DMS 273 (cell line): ENCODE data around the gene EBF3.
"Not testable (repeated sequence)": the region's sequence is repeated elsewhere in the genome, so short reads cannot be mapped to it uniquely, and the experiment has no call there.

Experiments
- DNase-seq: peaks from one replicate; lab custom pipeline; 2025; ENCODE audit not compliant: unreplicated experiment; lab: John Stamatoyannopoulos, UW

The EBF3 gene

DNA sequence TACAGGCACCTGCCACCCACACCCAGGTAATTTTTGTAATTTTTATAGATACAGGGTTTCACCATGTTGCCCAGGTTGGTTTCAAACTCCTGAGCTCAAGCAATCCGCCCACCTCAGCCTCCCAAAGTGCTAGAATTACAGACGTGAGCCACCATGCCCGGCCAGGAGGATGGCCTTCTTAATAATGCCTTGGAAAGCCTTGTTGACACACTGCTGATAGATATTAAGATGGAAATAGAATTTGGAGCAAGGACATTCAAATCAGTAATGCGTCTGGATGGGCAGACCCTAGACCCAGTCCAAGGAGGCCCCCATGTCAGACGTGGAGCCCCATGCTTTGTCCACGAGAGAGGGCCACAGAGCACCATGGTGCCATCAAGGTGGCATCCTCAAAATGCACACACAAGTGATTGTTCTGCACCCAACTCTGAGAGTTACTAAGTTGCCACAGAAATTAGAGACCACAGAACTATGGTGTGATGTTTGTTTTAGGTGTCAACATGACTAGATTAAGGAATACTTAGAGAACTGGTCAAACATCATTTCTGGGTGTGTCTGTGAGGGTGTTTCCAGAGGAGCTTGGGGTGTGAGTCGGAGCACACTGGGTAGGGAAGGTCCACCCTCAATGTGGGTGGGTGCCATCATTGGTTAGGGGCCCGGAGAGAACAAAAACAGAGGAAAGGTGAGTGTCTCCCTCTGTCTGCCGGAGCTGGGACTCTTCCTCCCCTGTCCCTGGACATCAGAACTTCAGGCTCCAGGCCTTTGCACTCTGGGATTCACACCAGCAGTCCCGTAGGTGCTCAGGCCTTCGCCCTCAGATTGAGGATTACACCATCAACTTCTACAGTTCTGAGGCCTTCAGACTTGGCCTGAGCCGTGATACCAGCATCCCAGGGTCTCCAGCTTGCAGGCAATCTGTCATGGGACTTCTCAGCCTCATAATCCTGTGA is 34.5 kb downstream of the EBF3 start:
- peak; percentile 7 for DNase-seq

DNA sequence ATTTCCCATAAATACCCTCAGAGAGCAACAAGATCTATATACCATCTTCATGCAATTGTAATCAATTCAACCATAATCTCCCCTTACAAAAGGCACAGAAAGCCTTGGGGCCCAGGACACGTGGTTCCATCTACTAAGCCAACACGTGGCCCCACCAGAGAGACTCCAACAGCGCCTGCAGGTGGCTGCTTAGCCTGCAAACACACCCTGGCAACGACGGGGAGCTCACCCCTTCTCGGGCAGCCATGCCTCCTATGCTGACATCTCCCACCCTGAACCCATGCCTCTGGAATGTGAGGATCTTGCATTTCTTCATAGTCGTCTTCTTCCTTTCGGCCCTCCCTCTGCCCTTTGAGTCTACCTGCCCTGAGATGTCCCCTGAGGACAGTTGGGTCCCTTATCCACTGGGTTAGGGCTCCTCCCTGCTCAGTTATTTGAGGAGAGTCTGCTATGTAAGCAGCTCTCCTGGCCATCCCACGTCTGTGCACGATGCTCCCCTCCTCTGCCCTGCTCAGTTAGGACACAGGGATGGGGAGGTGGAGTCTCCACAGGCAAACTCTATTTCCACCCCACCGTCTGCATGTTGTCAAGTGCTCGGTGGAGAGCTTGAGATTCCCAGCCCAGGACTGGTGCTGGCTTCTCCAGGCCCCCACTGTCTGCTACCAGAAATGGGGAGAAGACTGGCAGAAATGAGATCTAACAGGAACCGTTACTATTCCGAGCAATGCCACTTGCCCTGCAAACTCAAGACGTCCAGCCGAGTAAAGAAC is 36.5 kb downstream of the EBF3 start:
- no peak for DNase-seq

DNA sequence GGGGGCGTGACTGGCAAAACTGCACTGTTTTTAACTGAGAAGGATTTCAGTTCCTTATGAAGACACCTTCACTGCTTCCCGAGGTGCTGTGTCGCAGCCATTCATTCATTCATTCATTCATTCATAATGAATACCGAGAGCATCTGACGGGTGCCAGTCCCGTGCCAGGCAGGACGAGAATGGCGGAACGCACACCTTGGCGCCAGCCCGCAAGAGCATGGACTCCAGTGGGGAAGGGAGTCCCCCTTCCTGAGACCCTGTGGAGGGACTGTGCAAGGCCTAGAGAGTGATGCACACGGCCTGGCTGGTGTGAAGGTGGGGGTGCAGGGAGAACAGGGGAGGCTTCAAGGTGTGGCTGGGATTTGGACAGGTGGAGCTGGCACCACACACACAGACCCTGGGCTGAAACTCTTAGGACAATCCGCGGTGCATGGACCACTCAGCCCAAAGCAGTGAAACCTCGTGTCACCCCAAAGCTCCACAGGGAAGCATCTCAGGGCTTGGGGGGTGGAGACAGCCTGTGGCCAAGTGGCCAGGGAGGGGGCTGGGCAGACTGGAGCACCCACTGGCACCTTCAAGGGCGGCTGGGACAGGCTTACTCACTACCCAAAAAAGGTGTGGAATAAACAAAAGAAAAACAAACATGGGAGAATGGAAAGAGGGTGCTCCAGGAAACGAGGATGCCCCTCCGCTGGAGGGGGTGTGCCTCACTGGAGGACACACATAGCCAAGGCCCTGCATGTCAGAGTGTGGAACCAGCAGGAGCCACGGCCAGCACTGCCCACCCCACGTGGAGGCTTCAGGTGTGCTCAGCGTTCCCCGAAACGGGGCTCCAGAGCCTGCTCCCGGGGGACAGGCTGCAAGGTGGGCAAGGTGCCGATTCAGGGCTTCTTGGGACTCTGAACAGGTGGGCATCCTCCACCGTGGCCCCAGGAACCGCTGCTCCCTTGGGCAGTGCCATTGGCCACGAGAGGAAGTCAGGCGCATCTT is 37.7 kb downstream of the EBF3 start:
- DNase-seq = no peak

DNA sequence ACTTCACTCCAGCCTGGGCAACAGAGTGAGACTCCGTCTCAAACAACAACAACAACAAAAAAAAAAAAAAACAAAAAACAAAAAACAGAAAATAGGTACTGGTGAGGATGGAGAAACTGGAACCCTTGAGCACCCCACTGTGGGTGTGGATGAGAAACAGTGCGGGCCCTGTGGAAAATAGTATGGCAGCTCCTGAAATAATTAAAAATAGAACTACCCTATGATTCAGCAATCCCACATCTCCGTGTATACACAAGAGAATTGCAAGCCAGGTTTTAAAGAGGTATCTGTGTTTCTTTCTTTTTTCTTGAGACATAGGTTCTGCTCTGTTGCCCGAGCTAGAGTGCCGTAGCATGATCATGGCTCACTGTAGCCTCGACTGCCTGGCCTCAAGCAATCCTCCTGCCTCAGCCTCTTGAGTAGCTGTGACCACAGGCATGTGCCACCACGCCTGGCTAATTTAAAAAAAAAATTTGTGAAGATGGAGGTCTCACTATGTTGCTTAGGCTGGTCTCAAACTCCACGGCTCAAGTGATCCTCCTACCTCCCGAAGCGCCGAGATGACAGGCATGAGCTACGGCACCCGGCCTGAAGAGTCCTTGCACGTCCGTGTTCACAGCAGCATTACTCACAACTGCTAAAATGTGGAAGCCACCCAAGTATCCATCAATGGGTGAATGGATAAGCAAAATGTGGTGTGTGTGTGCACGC is 39.5 kb downstream of the EBF3 start:
- DNase-seq = no peak

DNA sequence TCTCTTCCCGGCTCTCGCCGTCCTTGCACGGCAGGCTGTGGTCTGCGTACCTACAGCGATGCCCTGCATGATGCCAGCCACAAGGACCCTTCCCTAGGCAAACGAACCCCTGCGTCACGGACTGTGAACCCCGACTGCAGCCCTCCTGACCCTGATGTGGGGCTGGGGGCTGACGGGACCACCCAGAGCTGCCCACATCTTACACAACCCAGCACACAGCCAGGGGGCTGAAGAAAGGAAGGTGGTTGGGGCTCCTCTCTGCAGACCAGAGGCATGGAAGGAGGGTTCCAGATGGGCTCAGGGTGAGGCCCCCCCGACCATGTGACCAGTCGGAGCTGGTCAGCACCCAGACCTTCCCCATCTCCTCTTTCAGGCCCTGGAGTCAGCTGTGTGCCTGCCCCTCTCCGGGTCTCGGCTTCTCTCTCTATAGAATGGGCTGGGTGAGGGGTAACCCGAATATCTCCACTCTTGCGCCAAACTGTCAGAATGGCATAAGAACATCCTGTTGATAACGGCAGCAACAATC is 41.4 kb downstream of the EBF3 start:
- no peak for DNase-seq

DNA sequence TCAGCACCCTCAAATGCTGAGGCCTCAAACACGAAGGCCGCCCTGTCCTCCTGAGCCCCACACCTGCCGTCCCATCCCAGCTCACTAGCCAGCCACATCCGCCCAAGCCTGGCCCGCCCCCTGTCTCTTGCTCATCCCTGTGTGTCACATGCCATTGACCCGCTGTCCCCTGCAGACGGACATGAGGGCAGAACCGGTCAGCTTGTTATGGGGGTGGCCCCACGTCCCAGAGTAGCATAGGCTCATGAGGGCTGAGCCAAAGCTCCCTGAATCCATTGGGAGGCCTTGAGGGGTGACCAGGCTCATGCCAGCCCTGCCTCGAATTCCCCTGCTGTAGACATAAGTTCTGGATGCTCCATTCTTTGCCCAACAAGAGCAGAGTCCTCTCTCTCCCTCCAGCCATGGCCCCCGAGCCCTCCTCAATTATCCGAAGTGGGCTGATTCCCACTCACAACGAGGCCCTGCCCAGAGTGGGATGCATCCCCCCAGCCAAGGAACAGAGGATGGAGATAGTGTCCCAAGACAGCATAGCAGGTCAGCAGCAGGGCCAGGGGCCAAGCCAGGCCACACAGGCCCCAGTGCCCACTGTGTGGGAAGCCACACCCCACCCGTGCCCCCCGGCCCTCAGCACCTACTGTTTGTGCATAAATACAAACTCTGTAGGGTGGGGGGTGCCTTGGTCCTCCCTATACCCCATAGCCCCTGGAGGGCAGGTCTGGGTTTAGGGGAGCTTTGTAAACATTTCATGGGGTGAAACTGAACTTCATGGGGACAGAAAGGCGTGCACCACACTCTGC is 42.1 kb downstream of the EBF3 start:
- DNase-seq = no peak

DNA sequence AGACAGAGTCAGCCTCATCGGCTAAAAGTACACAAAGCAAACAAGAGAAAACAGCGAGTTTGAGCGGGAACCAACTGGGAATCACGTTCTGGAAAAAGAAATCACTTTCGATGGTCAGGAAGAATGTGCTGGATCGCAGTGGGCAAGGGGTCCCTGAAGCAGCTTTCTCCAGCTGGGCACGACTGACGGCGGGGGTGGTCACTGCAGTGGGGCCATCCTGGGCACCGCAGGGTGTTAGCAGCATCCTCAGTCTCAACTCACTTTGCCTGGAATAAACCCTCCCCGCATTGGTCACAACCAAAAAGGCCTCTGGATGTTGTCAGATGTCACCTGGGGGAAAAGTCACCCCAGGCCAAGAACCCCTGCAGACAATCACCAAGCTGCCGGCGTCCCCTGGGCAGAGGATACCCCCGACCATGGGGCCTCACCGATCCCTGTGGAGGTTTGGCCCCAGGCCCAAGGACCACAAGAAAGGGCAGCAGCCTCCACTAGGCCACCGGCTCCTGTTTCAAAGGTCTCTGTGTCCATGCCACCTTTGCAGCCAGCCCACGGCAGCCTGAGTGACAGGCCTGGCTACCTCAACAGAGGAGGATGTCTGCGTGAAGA is 42.9 kb downstream of the EBF3 start:
- DNase-seq = no peak

DNA sequence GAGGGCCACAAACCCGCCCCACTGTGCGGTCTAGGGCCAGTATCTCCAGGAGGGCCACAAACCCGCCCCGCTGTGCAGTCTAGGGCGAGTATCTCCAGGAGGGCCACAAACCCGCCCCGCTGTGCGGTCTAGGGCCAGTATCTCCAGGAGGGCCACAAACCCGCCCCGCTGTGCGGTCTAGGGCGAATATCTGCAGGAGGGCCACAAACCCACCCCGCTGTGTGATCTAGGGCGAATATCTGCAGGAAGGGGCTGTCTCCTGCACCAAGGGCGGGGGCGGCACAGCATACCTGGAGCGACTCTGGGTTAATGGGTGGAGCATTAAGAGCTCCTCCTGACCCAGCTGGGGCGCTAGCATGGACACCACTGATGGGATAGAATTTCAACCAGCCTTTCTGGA is 43.9 kb downstream of the EBF3 start:
- not testable (repeated sequence) for DNase-seq

DNA sequence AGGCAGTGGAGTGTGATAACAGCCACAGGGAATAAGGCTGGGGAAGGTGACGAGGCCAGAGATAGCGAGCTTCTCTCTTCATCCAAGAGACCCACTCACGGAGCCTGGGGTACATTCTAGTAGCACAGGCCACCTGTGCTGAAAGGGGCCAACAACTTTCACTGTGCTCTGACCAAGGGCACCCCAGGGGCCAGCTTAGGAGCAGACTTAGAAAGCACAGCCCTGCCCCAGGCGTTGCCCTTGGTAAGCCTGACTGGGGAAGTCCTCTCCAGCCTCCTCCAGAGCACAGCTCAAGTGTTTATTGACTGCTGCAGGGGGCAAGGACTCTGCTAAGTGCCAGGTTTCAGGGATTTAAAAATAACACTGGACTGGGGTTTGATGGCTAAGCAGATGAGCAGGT is 44.7 kb downstream of the EBF3 start:
- DNase-seq = no peak

DNA sequence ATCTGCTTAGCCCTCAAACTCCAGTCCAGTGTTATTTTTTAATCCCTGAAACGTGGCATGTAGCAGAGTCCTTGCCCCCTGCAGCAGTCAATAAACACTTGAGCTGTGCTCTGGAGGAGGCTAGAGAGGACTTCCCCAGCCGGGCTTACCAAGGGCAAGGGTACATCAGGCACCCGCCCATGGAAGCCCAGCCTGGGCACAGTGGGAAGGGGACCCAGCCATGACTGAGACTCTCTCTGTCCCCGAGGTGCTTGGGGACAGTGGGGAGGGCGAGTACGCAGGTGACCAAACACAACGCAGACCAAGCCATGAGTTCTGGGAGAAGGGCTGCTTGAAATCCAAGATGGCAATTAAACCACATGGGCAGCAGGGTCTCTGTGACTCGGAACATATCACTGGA is 45.2 kb downstream of the EBF3 start:
- DNase-seq = no peak

DNA sequence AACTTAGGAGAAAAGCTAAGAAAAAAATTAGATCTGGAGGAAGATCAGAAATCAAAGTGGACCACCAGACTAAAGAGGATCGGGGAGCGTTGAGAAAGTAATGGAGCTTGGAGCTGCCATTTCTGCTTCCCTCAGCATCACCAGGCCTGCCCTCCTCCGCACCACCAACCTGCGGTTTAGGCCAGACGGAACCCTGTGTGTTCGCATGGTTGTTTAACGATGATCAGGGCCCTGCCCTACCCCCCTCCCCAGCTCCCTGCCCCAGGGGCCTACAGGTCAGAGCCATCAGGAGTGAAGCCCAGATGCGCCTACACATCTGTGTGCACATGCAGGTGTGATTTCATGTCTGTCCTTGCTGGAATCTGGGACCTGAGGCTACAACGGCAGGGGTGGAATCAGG is 45.7 kb downstream of the EBF3 start:
- no peak for DNase-seq

DNA sequence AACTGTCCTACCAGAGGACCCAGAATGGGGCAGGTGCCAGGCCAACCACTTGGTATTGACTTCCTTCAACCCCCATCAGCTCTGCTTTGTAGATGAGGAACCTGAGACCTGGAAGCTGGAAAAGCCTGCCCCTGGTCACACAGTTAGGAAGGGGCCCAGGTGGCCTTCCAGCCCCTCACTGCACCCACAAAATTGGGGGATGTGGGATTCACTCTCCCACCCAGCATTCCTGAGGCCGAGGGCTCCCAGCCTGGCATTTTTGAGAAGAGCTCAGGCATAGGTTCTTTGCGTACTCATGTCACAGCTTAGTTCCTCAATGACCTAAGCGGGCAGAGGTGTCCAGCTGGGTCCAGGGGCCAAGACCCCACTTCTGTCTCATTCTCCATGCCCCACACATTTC is 46.1 kb downstream of the EBF3 start:
- no peak for DNase-seq

DNA sequence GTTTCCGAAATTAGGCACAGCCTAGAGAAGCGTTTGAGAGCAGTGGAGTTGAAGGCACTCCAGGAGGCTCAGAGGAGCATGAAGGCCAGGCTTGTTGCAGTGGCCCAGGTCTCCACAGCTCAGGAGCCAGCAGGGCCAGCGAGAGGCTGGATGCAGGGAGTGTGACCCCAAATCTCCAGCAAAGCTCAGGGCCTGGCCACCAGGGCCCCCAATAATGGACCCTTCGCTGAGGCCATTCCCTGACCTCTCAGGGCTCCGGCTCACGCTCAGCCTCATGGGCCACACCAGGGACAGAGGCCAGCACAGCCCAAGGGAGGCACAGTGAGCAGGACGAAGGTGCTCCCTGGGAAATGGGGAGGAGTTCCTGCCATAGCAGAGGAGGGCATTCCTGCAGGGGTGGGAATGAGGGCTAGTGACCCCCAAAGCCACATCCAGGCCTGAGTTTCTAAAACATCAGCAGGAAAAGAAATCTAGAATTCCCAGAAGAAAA is 47.5 kb downstream of the EBF3 start:
- DNase-seq = no peak

DNA sequence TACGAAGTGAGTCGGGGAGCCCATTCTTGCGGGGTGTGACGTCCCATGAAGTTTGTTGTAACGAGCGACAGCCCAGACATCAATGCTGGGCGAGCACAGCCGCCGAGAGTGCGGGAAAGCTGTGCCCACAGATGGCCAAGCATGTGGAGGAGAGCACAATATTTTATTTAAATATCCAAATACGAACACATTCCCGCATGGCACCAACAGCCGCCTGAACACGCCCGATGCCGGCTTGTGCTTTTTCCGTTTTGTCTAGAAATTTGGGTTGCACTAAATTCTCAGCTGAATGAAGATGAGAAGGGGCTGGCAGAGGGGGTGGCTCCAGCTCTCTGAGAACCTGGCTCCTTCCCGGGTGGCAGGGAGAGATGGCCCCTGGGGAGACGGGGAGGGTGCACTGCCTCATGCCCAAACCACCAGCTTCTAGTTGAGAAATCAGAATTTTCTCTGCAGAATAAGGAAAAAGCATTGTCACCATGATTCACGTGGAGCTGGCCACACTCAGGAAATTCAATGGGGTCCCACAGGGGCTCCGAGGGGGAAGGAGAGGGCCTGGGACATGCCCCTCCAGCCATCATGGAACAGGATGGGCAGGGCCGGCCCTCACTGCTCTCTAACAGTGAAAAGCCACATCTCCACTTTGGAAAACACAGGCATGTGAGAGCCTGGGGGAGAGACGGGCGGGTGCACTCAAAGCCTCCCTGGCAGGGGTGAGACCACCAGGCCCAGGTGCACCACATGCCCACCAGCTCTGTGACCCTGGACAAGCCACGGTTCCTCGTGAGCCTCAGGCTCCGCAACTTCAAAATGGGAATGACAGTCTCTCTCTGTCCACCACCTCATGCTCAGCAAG is 48.3 kb downstream of the EBF3 start:
- no peak for DNase-seq

DNA sequence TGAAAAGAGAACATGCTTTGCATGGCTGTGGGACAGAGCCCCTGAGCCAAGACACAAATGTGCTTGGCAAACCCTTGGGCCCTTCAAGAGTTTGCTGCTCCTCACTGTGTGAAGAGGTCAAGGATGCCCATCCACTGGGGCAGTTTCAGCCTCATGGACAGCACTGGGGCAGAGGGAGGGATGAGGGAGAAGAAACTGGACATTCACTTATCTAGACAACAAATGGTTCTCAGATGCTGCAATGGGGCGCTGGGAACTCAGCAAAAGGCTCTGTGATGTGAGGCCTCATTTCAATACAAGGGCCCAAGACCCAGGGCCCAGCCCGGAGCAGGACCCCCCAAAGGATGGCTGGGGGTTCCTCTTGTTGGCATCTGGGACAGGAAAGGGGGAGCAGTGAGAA is 49.1 kb downstream of the EBF3 start:
- DNase-seq = no peak

DNA sequence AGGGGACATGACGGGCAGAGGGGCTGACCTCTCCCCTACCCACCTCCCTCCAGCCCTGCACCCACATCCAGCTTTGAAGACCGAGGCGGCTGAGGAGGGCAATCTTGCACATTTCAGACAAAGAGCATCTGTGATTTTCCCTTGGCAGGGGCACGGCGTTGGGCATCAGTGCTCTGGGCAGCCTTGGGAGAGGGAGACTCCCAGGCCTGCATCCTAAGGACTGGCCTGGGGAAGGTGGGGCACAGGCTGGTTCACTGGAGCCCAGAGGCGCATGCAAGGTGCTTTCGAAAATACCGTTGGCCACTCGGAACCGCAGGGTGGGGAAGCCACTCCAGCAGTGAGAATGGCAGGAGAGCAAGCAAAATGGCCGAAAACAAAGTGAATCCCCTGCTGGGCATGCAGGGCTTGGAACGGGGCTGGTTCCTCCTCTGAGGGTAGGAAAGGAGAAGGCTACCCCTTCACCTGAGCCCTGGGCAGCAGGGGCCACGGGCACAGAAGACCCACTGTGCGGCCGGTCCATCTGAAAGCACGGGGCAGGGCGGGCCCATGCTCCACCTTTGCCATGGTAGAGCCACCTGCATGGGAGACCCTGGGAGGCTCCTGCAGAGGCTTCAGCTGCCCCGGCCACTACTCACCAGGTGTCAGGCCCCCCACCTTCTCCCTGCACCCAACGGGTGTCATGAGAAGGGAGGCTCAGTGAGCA is 49.8 kb downstream of the EBF3 start:
- no peak for DNase-seq

DNA sequence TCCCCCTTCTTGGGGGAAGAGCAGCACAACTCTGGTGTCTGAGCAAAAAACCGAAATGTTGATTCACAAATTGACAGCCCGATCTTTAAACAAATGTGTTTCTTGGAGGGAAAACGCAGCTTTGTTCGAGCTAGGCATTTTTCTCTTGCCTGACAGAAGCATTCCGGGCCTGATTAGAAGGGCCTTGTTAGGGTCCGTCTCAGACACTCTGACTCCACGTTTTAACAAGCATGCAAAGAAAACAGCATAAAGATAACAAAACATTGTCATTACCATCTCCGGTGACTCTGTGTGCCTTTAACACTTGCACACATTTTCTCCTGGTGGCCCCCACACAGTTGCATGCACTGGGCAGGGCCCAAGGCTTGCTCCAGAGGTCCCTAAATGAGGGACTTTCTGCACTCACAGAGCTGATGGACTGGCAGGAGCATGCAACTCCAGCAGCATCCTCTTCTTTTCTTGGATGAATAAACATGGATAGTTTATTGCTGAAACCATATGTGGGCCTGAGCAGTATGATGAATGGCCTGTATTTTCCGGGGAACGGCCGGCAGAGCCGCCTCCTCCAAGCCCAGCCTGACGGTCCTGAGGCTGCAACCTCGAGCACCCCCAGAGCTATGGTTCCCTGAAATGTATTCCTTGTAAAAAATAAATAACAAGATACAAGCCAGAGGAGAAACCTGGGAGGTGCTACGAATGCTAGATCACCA is 50.9 kb downstream of the EBF3 start:
- DNase-seq = no peak
